ENCODE data around the gene CDC34. TPM values are rescaled to one million over a fixed set of nuclear protein-coding genes. Genes with fewer than 3 reads are reported as not detected.

Gene CDC34
- total RNA-seq, 1 experiment from 2014 or later = 129 TPM

DNA sequence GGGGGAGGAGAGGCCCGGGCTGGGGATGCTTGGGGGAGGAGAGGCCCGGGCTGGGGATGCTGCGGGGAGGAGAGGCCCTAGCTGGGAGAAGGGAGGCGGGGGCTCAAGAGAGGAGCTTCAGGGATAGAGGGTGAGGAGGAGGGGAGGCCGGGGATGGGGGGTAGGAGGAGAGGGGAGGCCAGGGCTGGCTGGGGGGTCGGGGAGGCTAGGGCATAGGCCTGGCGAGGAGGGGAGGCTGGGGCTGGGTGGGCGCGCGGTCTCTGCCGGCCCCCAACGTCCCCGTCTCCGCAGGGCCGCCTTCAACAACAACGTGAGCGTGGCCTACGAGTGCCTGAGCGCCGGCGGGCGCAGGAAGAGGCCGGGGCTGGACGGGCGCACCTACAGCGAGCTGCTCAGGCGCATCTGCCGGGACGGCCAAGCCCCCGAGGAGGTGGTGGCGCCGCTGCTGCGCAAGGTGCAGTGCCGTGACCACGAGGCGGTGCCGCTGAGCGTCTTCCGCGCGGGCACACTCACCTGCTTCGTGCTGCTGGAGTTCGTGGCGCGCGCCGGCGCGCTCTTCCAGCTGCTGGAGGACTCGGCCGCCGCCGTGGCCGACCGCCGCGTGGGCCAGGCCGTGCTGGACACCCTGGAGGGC is 12.8 kb upstream of the CDC34 start (continued):
- TF ChIP-seq, protein P1, sequence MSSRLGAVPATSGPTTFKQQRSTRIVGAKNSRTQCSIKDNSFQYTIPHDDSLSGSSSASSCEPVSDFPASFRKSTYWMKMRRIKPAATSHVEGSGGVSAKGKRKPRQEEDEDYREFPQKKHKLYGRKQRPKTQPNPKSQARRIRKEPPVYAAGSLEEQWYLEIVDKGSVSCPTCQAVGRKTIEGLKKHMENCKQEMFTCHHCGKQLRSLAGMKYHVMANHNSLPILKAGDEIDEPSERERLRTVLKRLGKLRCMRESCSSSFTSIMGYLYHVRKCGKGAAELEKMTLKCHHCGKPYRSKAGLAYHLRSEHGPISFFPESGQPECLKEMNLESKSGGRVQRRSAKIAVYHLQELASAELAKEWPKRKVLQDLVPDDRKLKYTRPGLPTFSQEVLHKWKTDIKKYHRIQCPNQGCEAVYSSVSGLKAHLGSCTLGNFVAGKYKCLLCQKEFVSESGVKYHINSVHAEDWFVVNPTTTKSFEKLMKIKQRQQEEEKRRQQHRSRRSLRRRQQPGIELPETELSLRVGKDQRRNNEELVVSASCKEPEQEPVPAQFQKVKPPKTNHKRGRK (CRISPR knock-in tag; IDR thresholded peaks at IDR 0.05; ENCODE audit: borderline replicate concordance) = no peak
- TF ChIP-seq, protein P2, sequence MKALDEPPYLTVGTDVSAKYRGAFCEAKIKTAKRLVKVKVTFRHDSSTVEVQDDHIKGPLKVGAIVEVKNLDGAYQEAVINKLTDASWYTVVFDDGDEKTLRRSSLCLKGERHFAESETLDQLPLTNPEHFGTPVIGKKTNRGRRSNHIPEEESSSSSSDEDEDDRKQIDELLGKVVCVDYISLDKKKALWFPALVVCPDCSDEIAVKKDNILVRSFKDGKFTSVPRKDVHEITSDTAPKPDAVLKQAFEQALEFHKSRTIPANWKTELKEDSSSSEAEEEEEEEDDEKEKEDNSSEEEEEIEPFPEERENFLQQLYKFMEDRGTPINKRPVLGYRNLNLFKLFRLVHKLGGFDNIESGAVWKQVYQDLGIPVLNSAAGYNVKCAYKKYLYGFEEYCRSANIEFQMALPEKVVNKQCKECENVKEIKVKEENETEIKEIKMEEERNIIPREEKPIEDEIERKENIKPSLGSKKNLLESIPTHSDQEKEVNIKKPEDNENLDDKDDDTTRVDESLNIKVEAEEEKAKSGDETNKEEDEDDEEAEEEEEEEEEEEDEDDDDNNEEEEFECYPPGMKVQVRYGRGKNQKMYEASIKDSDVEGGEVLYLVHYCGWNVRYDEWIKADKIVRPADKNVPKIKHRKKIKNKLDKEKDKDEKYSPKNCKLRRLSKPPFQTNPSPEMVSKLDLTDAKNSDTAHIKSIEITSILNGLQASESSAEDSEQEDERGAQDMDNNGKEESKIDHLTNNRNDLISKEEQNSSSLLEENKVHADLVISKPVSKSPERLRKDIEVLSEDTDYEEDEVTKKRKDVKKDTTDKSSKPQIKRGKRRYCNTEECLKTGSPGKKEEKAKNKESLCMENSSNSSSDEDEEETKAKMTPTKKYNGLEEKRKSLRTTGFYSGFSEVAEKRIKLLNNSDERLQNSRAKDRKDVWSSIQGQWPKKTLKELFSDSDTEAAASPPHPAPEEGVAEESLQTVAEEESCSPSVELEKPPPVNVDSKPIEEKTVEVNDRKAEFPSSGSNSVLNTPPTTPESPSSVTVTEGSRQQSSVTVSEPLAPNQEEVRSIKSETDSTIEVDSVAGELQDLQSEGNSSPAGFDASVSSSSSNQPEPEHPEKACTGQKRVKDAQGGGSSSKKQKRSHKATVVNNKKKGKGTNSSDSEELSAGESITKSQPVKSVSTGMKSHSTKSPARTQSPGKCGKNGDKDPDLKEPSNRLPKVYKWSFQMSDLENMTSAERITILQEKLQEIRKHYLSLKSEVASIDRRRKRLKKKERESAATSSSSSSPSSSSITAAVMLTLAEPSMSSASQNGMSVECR (CRISPR knock-in tag; IDR thresholded peaks at IDR 0.05; ENCODE audit: borderline replicate concordance) = peak; percentile 54; the same call in 1 of the 2 replicates
- TF ChIP-seq, protein P3, sequence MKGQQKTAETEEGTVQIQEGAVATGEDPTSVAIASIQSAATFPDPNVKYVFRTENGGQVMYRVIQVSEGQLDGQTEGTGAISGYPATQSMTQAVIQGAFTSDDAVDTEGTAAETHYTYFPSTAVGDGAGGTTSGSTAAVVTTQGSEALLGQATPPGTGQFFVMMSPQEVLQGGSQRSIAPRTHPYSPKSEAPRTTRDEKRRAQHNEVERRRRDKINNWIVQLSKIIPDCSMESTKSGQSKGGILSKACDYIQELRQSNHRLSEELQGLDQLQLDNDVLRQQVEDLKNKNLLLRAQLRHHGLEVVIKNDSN (CRISPR knock-in tag; IDR thresholded peaks at IDR 0.05) = no peak
- no peak for TF ChIP-seq ZNF416 (CRISPR knock-in tag; IDR thresholded peaks at IDR 0.05)

- Mint-ChIP-seq H3K27me3 (ENCODE audit: low read depth) (peaks cover 27% of the 10 kb centered on the region), H3K4me1 (peaks cover 3% of the 10 kb centered on the region), H3K9me3 (peaks cover 9% of the 10 kb centered on the region), H3K4me3 (no peak overlapping the region), H3K36me3 (peaks cover 10% of the 10 kb centered on the region), H3K27ac (no peak overlapping the region)
- DNase-seq (ENCODE audit: low spot score) = no peak
- TF ChIP-seq CREB1 (CRISPR knock-in tag; IDR thresholded peaks at IDR 0.05) (no peak), ESRRA (CRISPR knock-in tag; IDR thresholded peaks at IDR 0.05; ENCODE audit: borderline replicate concordance) (no peak), IRF2 (CRISPR knock-in tag; IDR thresholded peaks at IDR 0.05; ENCODE audit: borderline replicate concordance, low read depth) (no peak), SMAD4 (CRISPR knock-in tag; IDR thresholded peaks at IDR 0.05) (no peak), SP1 (CRISPR knock-in tag; conservative IDR thresholded peaks at IDR 0.05) (no peak), TP53 (CRISPR knock-in tag; IDR thresholded peaks at IDR 0.05) (no peak), NR2C2 (CRISPR knock-in tag; IDR thresholded peaks at IDR 0.05) (no peak), TEAD1 (CRISPR knock-in tag; IDR thresholded peaks at IDR 0.05) (no peak), ATF3 (CRISPR knock-in tag; conservative IDR thresholded peaks at IDR 0.05) (no peak), ZNF671 (CRISPR knock-in tag; IDR thresholded peaks at IDR 0.05) (no peak)
- TF ChIP-seq, protein P4, sequence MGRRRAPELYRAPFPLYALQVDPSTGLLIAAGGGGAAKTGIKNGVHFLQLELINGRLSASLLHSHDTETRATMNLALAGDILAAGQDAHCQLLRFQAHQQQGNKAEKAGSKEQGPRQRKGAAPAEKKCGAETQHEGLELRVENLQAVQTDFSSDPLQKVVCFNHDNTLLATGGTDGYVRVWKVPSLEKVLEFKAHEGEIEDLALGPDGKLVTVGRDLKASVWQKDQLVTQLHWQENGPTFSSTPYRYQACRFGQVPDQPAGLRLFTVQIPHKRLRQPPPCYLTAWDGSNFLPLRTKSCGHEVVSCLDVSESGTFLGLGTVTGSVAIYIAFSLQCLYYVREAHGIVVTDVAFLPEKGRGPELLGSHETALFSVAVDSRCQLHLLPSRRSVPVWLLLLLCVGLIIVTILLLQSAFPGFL (CRISPR knock-in tag; IDR thresholded peaks at IDR 0.05; ENCODE audit: borderline replicate concordance) = no peak
- TF ChIP-seq, protein P1 (CRISPR knock-in tag; IDR thresholded peaks at IDR 0.05; ENCODE audit: borderline replicate concordance) = no peak
- ChIA-PET POLR2A (interaction anchor here (0.6 to 0.8 kb wide), 2 partner anchors 9 to 11 kb away, joined by 3 to 6 read pairs; no protein-coding TSS in a partner anchor), CTCF (interaction anchor here (0.6 to 2.8 kb wide), 6 partner anchors 9 to 507 kb away, joined by 3 to 26 read pairs (median 7); partner anchors contain the start of gene CDC34)
- ATAC-seq = peak; percentile 8; the same call in 1 of the 2 replicates
These were observed 12.1 kb upstream of the CDC34 start for GRCh38 chr19:519449-519865.
